ENCODE measurements around the gene SEM1.
"Not testable (repeated sequence)": the region's sequence is repeated elsewhere in the genome, so short reads cannot be mapped to it uniquely, and the experiment has no call there.

The SEM1 gene

GRCh38 chr7:96709381-96710228 is at the start of gene SEM1:
Gene SEM1 (minus strand): TSS chr7:96709846. CDS start chr7:96709763, 83 bp downstream.
- peak; percentile 40 to 58 for DNase-seq (ENCODE audit: low read depth in 2 of 2)

GRCh38 chr7:96757880-96758279 is 48.2 kb upstream of the SEM1 start:
- DNase-seq (ENCODE audit: low read depth in 2 of 2) = not testable (repeated sequence)

GRCh38 chr7:96747418-96747940 is 37.8 kb upstream of the SEM1 start:
- DNase-seq (ENCODE audit: low read depth in 2 of 2) = no peak

- DNase-seq (ENCODE audit: low read depth in 2 of 2) = no peak
Measured at GRCh38 chr7:96740130-96740529, 30.5 kb upstream of the SEM1 start.

GRCh38 chr7:96739609-96740008 is 30.0 kb upstream of the SEM1 start:
- DNase-seq (ENCODE audit: low read depth in 2 of 2) = no peak

GRCh38 chr7:96739167-96739566 is 29.5 kb upstream of the SEM1 start:
- no peak for DNase-seq (ENCODE audit: low read depth in 2 of 2)

GRCh38 chr7:96738705-96739104 is 29.1 kb upstream of the SEM1 start:
- DNase-seq (ENCODE audit: low read depth in 2 of 2) = no peak

GRCh38 chr7:96737545-96738050 is 28.0 kb upstream of the SEM1 start:
- no peak for DNase-seq (ENCODE audit: low read depth in 2 of 2)

- no peak for DNase-seq (ENCODE audit: low read depth in 2 of 2)
Measured at GRCh38 chr7:96734343-96734742, 24.7 kb upstream of the SEM1 start.

GRCh38 chr7:96729820-96730219 is 20.2 kb upstream of the SEM1 start:
- DNase-seq (ENCODE audit: low read depth in 2 of 2) = no peak

GRCh38 chr7:96728139-96728538 is 18.5 kb upstream of the SEM1 start:
- DNase-seq (ENCODE audit: low read depth in 2 of 2) = no peak

- no peak for DNase-seq (ENCODE audit: low read depth in 2 of 2)
Measured at GRCh38 chr7:96727534-96728088, 18.0 kb upstream of the SEM1 start.

GRCh38 chr7:96723622-96724021 is 14.0 kb upstream of the SEM1 start:
- DNase-seq (ENCODE audit: low read depth in 2 of 2) = no peak

GRCh38 chr7:96722928-96723327 is 13.3 kb upstream of the SEM1 start:
- not testable (repeated sequence) for DNase-seq (ENCODE audit: low read depth in 2 of 2)

- DNase-seq (ENCODE audit: low read depth in 2 of 2) = no peak
Measured at GRCh38 chr7:96720843-96721242, 11.2 kb upstream of the SEM1 start.

GRCh38 chr7:96719164-96719563 is 9.5 kb upstream of the SEM1 start:
- no peak for DNase-seq (ENCODE audit: low read depth in 2 of 2)

- DNase-seq (ENCODE audit: low read depth in 2 of 2) = no peak
Measured at GRCh38 chr7:96718107-96719003, 8.7 kb upstream of the SEM1 start.

GRCh38 chr7:96713037-96713436 is 3.4 kb upstream of the SEM1 start:
- DNase-seq (ENCODE audit: low read depth in 2 of 2) = no peak

- no peak for DNase-seq (ENCODE audit: low read depth in 2 of 2)
Measured at GRCh38 chr7:96710544-96710943, 898 bp upstream of the SEM1 start.

- DNase-seq (ENCODE audit: low read depth in 2 of 2) = no peak
Measured at GRCh38 chr7:96708872-96709271, 774 bp downstream of the SEM1 start.

- no peak for DNase-seq (ENCODE audit: low read depth in 2 of 2)
Measured at GRCh38 chr7:96707901-96708774, 1.5 kb downstream of the SEM1 start.

Data from stimulated activated CD8-positive, alpha-beta memory T cell treated with anti-CD3 and anti-CD28 coated beads, Interleukin-7, amount 100 ng/mL, for 4 hours (primary cell).